AG04450 (cell line): ENCODE measurements around the gene ZNF500. TPM values are rescaled to one million over a fixed set of nuclear protein-coding genes. Genes with fewer than 3 reads are reported as not detected.
"Not testable (repeated sequence)": the region's sequence is repeated elsewhere in the genome, so short reads cannot be mapped to it uniquely, and the experiment has no call there.

Experiments
- CTCF ChIA-PET: fragments of 300-600, 350-600 bp; formaldehyde crosslinking; extraction: SDS; loops from one replicate; lab custom pipeline; 2022; ENCODE audit warnings: antibody characterized with exemption, inconsistent platforms; lab: Charles Lee
- POLR2A ChIA-PET: fragments of 350-600 bp; formaldehyde crosslinking; extraction: SDS; loops from one replicate; lab custom pipeline; 2021; ENCODE audit warnings: antibody characterized with exemption, inconsistent platforms; lab: Yijun Ruan, JAX
- DNase-seq: peaks from one replicate; pipeline ENCODE4 v3.0.0-alpha.2; 2011; ENCODE audit warnings: low read depth, low spot score
- H3K27ac ChIP-seq: one replicate; pipeline ENCODE4 v1.5.1; 2012; ENCODE audit warnings: low read depth, low read length, control low read depth
- H3K27me3 ChIP-seq: one replicate; pipeline ENCODE4 v1.6.0; 2012; ENCODE audit warnings: low read length; ENCODE audit not compliant: control insufficient read depth, insufficient read depth
- H3K4me3 ChIP-seq: 2 replicates; pipeline ENCODE4 v1.5.1; 2011; ENCODE audit warnings: mild to moderate bottlenecking, low read depth, low read length, control low read depth
- H3K9me3 ChIP-seq: 2 replicates; pipeline ENCODE4 v1.5.1; 2012; ENCODE audit warnings: low read length; ENCODE audit not compliant: control insufficient read depth, insufficient read depth
- CTCF ChIP-seq: IDR thresholded peaks from 2 replicates; pipeline ENCODE4 v1.5.1; 2011; ENCODE audit warnings: low read depth, low read length, control low read depth, inconsistent platforms
- polyA plus RNA-seq: library from polyadenylated mRNA; depleted of rRNA; stranded (reverse); fragments of >200 nt; gene quantifications from 2 replicates; pipeline ENCODE4 v1.2.3, GENCODE V29; 2011

ZNF500 gene
- polyA plus RNA-seq, 1 experiment: 3.1 TPM

- CTCF ChIA-PET: no interaction called here
- POLR2A ChIA-PET: interaction anchor here (0.7 to 2.9 kb wide), 3 partner anchors 12 to 18 kb away, joined by 3 to 9 read pairs (median 4); partner anchors contain the start of genes ANKS3 and DNAAF8
- no peak overlapping the region for H3K27ac ChIP-seq
- H3K27me3 ChIP-seq: no peaks in the 10 kb centered on the region
- no peak overlapping the region for H3K4me3 ChIP-seq
- H3K9me3 ChIP-seq: no peaks in the 10 kb centered on the region
- no peak for DNase-seq
- TF ChIP-seq CTCF: no peak
These were observed 19.9 kb downstream of the ZNF500 start for GRCh38 chr16:4746991-4747574.

DNA sequence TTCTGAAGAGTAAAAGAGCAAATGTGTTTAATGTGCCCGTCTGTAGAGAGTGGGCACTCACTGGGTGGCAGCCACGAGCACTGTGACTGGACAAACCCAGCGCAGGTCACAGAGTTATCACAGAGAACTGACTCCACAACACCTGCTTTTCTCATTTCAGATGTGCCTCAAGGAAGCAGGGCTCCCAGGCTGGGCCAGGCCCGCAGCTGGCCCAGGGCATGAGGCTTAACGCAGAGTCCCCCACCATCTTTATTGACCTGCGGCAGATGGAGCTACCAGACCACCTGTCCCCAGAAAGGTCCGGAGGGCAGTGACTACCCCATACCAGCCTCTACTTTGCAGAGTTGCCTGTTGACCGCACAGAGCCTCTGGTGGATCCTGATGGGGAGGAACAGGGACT is 20.7 kb downstream of the ZNF500 start:
- ChIA-PET POLR2A (interaction anchor here (2.9 kb wide), 1 partner anchor 11 kb away, joined by 9 read pairs; the partner anchor contains the start of genes ANKS3 and DNAAF8), CTCF (interaction anchor here (1.0 kb wide), 1 partner anchor 209 kb away, joined by 3 read pairs; no protein-coding TSS in a partner anchor)
- no peak overlapping the region for H3K27ac ChIP-seq
- no peak for DNase-seq
- H3K9me3 ChIP-seq: no peaks in the 10 kb centered on the region
- no peaks in the 10 kb centered on the region for H3K27me3 ChIP-seq
- H3K4me3 ChIP-seq: no peak overlapping the region
- no peak for TF ChIP-seq CTCF

- Histone ChIP-seq H3K27ac (no peak overlapping the region), H3K4me3 (no peak overlapping the region), H3K27me3 (no peaks in the 10 kb centered on the region), H3K9me3 (no peaks in the 10 kb centered on the region)
- no peak for TF ChIP-seq CTCF
- POLR2A ChIA-PET: interaction anchor here (0.7 to 2.9 kb wide), 2 partner anchors 10 to 329 kb away, joined by 6 to 9 read pairs; partner anchors contain the start of genes ANKS3 and DNAAF8
- CTCF ChIA-PET: no interaction called here
- no peak for DNase-seq
These were observed 21.7 kb downstream of the ZNF500 start for GRCh38 chr16:4745274-4745569.

DNA sequence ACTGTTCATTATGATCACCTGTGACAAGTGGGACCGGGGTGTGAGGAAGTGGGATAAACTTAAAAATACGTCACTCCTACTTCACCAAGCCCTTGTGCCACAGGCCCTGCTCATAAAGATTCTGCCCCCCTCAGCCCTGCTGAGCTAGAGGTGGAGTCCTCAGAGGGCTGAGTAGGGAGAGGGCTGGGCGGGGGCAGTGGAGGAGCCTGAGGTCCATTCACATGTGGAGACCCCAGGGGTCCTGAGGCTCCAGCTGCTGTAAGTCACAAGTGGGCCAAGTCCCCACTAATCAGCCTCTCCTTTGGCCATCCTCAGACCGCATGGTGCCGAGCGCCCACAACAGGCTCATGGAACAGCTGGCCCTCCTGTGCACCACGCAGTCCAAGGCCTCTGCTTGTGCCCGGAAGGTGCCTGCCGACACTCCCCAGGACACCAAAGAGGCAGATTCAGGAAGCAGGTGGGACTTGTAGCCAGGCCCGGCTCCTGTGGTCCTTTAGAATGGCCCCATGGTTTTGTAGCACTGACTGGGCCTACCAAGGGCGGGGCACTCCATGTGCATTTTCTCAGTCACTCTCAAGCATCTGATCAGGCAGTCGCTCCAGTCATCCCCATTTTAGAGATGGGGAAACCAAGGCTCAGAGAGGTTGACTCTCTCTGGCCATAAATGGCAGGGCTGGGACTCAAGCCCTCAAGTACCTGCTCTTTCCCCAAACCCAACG is 22.2 kb downstream of the ZNF500 start:
- Histone ChIP-seq H3K27ac (no peak overlapping the region), H3K4me3 (no peak overlapping the region), H3K27me3 (no peaks in the 10 kb centered on the region), H3K9me3 (no peaks in the 10 kb centered on the region)
- no peak for TF ChIP-seq CTCF
- ChIA-PET CTCF (no interaction called here), POLR2A (interaction anchor here (2.9 kb wide), 1 partner anchor 10 kb away, joined by 9 read pairs; the partner anchor contains the start of genes ANKS3 and DNAAF8)
- DNase-seq: no peak

DNA sequence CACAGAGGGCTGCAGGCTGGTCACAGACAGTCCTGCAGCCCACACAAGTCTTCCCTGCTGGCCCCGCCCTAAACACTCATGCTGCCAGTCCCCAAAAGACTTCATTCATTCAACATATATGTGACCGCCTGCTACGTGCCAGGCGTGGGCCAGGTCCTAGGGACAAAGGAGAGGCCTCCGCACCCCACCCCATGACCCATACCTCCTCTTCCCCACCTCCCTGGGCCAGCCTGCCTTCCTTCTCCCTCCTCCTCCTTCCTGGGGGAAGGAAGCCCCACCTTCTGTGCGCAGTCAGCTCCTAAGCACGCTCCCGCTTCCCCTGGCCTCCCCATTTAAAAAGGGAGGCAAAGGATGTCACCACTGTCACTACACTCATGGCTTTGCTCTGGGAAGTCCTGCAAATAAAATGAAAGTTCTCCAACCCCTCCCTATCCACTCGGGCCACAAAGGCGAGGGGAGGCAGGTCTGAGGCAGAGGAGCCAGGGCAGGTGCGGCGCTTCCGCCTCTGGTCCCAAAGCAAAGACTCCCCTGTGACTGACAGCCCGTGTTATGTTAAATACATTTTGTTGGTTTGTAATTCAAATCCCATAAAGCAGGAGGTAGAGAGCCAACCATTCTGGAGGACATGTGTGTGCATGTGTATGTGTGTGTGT is 23.6 kb downstream of the ZNF500 start:
- Histone ChIP-seq H3K9me3 (no peaks in the 10 kb centered on the region), H3K27me3 (no peaks in the 10 kb centered on the region), H3K4me3 (no peak overlapping the region), H3K27ac (no peak overlapping the region)
- no peak for DNase-seq
- TF ChIP-seq CTCF: no peak
- CTCF ChIA-PET: no interaction called here
- POLR2A ChIA-PET: no interaction called here

- H3K27me3 ChIP-seq, POLR2A ChIA-PET, DNase-seq, H3K4me3 ChIP-seq, CTCF ChIA-PET, H3K9me3 ChIP-seq, H3K27ac ChIP-seq: not testable (repeated sequence)
These were observed 28.6 kb downstream of the ZNF500 start for GRCh38 chr16:4738370-4738769.
